ENCODE data around the gene SDR9C7.
"Not testable (repeated sequence)": the region's sequence is repeated elsewhere in the genome, so short reads cannot be mapped to it uniquely, and the experiment has no call there.

DNA sequence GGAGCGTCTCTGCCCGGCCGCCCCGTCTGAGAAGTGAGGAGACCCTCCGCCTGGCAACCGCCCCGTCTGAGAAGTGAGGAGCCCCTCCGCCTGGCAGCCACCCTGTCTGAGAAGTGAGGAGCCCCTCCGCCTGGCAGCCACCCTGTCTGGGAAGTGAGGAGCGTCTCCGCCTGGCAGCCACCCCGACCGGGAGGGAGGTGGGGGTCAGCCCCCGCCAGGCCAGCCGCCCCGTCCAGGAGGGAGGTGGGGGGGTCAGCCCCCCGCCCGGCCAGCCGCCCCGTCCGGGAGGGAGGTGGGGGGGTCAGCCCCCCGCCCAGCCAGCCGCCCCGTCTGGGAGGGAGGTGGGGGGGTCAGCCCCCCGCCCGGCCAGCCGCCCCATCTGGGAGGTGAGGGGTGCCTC is 29.3 kb upstream of the SDR9C7 start:
- TF ChIP-seq, protein P1, sequence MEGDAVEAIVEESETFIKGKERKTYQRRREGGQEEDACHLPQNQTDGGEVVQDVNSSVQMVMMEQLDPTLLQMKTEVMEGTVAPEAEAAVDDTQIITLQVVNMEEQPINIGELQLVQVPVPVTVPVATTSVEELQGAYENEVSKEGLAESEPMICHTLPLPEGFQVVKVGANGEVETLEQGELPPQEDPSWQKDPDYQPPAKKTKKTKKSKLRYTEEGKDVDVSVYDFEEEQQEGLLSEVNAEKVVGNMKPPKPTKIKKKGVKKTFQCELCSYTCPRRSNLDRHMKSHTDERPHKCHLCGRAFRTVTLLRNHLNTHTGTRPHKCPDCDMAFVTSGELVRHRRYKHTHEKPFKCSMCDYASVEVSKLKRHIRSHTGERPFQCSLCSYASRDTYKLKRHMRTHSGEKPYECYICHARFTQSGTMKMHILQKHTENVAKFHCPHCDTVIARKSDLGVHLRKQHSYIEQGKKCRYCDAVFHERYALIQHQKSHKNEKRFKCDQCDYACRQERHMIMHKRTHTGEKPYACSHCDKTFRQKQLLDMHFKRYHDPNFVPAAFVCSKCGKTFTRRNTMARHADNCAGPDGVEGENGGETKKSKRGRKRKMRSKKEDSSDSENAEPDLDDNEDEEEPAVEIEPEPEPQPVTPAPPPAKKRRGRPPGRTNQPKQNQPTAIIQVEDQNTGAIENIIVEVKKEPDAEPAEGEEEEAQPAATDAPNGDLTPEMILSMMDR (IDR thresholded peaks at IDR 0.05; ENCODE audit: low read length), result not testable (repeated sequence)
- TF ChIP-seq EZH2 (IDR thresholded peaks at IDR 0.05; ENCODE audit: borderline replicate concordance, low read length), result not testable (repeated sequence)

All from OCI-LY1 (cell line).